IMR-90 (cell line): Measurements from ENCODE around the gene SERPINA3. TPM values are rescaled to one million over a fixed set of nuclear protein-coding genes. Genes with fewer than 3 reads are reported as not detected.
A peak's percentile ranks its signal among the peaks of the same experiment; 100 is the strongest.

Source experiments
- ATAC-seq: fragments of 200-7000 bp; cut with Tn5 transposase; 2 replicates; pipeline ENCODE4 v1.9.1; 2020; ENCODE audit warnings: low read depth, mild to moderate bottlenecking, moderate library complexity
- BruUV-seq: library from RNA; stranded (reverse); fragments of 400-500 nt; replicated peaks from 2 replicates; lab custom pipeline; 2021; lab: Mats Ljungman, UMichigan
- CTCF ChIA-PET: fragments of 300-600 bp; formaldehyde crosslinking; extraction: SDS; loops from one replicate; lab custom pipeline; 2021; ENCODE audit warnings: antibody characterized with exemption; lab: Yijun Ruan, JAX
- POLR2A ChIA-PET: fragments of 300-600 bp; sonication (Branson Sonifier 250); formaldehyde crosslinking; loops from one replicate; lab custom pipeline; 2022; ENCODE audit warnings: antibody characterized with exemption; ENCODE audit not compliant: unreplicated experiment; lab: Charles Lee
- DNase-seq: peaks from one replicate; pipeline ENCODE4 v3.0.0; 2013
- H2AFZ ChIP-seq: replicated peaks from 2 replicates; pipeline ENCODE3; 2013; ENCODE audit warnings: low read length, mild to moderate bottlenecking; ENCODE audit not compliant: poor library complexity
- H2AK5ac ChIP-seq: 2 replicates; pipeline ENCODE4 v1.6.1; 2013; ENCODE audit warnings: low read depth, low read length, inconsistent platforms
- H2AK9ac ChIP-seq: replicated peaks from 2 replicates; pipeline ENCODE3; 2013; ENCODE audit warnings: mild to moderate bottlenecking, low read depth, low read length, moderate library complexity; ENCODE audit not compliant: poor library complexity
- H2BK120ac ChIP-seq: 2 replicates; pipeline ENCODE4 v1.6.1; 2013; ENCODE audit warnings: low read depth, low read length, inconsistent platforms
- H2BK15ac ChIP-seq: 3 replicates; pipeline ENCODE4 v1.6.1; 2013; ENCODE audit warnings: low read depth, low read length, inconsistent platforms
- H2BK20ac ChIP-seq: 2 replicates; pipeline ENCODE4 v1.6.1; 2013; ENCODE audit warnings: low read depth, mild to moderate bottlenecking, inconsistent platforms, low read length, moderate library complexity
- H2BK5ac ChIP-seq: 2 replicates; pipeline ENCODE4 v1.6.1; 2013; ENCODE audit warnings: mild to moderate bottlenecking, low read depth, low read length, inconsistent platforms; ENCODE audit not compliant: poor library complexity, severe bottlenecking
- H3K14ac ChIP-seq: replicated peaks from 2 replicates; pipeline ENCODE4 v1.6.1; 2013; ENCODE audit warnings: low read depth, low read length, inconsistent platforms
- H3K18ac ChIP-seq: 2 replicates; pipeline ENCODE4 v1.6.1; 2013; ENCODE audit warnings: low read depth, low read length, control low read depth
- H3K23ac ChIP-seq: 2 replicates; pipeline ENCODE4 v1.6.1; 2013; ENCODE audit warnings: low read depth, low read length, inconsistent platforms
- H3K27ac ChIP-seq: 2 replicates; pipeline ENCODE4 v1.5.1; 2013; ENCODE audit warnings: mild to moderate bottlenecking, control low read depth, low read length; ENCODE audit not compliant: insufficient read depth
- H3K27me3 ChIP-seq: 2 replicates; pipeline ENCODE4 v1.6.1; 2013; ENCODE audit warnings: low read length; ENCODE audit not compliant: control insufficient read depth, insufficient read depth
- H3K36me3 ChIP-seq: 2 replicates; pipeline ENCODE4 v1.6.1; 2013; ENCODE audit warnings: low read length, mixed read lengths; ENCODE audit not compliant: control insufficient read depth, insufficient read depth
- H3K4ac ChIP-seq: 2 replicates; pipeline ENCODE4 v1.6.1; 2013; ENCODE audit warnings: low read depth, low read length, inconsistent platforms
- H3K4me1 ChIP-seq: 2 replicates; pipeline ENCODE4 v1.6.1; 2013; ENCODE audit warnings: low read length, mixed read lengths; ENCODE audit not compliant: control insufficient read depth, insufficient read depth
- H3K4me2 ChIP-seq: 2 replicates; pipeline ENCODE4 v1.6.1; 2013; ENCODE audit warnings: low read depth, mild to moderate bottlenecking, control low read depth, low read length, moderate library complexity
- H3K4me3 ChIP-seq: 2 replicates; pipeline ENCODE4 v1.5.1; 2013; ENCODE audit warnings: low read depth, mild to moderate bottlenecking, control low read depth, low read length, moderate library complexity; ENCODE audit not compliant: insufficient read depth
- H3K56ac ChIP-seq: 2 replicates; pipeline ENCODE4 v1.6.1; 2013; ENCODE audit warnings: low read length, inconsistent platforms; ENCODE audit not compliant: insufficient read depth; ENCODE audit errors: extremely low read depth
- H3K79me1 ChIP-seq, 2 experiments: 2 replicates each; pipeline ENCODE4 v1.6.1; 2013; ENCODE audit warnings: low read length in 2 of 2, inconsistent platforms in 1 of 2, low read depth in 1 of 2
- H3K9ac ChIP-seq: 2 replicates; pipeline ENCODE4 v1.6.1; 2013; ENCODE audit warnings: low read depth, low read length, control low read depth
- H3K9me1 ChIP-seq: 2 replicates; pipeline ENCODE4 v1.6.1; 2013; ENCODE audit warnings: low read length, inconsistent platforms; ENCODE audit not compliant: insufficient read depth
- H3K9me3 ChIP-seq: 2 replicates; pipeline ENCODE4 v1.6.1; 2013; ENCODE audit warnings: low read length; ENCODE audit not compliant: control insufficient read depth, insufficient read depth
- H4K20me1 ChIP-seq: 2 replicates; pipeline ENCODE4 v1.6.1; 2013; ENCODE audit warnings: low read length, inconsistent platforms; ENCODE audit not compliant: insufficient read depth
- H4K5ac ChIP-seq: 2 replicates; pipeline ENCODE4 v1.6.1; 2013; ENCODE audit warnings: mild to moderate bottlenecking, low read depth, low read length, control low read depth
- H4K8ac ChIP-seq, 2 experiments: 2 replicates each; pipeline ENCODE4 v1.6.1; 2013; ENCODE audit warnings: low read depth in 2 of 2, low read length in 2 of 2, control low read depth in 1 of 2, inconsistent platforms in 1 of 2
- H4K91ac ChIP-seq: 2 replicates; pipeline ENCODE4 v1.6.1; 2013; ENCODE audit warnings: low read depth, low read length, inconsistent platforms; ENCODE audit not compliant: insufficient read depth
- CEBPB ChIP-seq: IDR thresholded peaks from 2 replicates; pipeline ENCODE4 v1.6.1; 2012; ENCODE audit warnings: low read depth, low read length, improper control_type of control experiment
- FOS ChIP-seq: fragments of 150-350 bp; IDR thresholded peaks from 2 replicates; pipeline ENCODE4 v1.6.1; 2016; ENCODE audit warnings: low read depth, low read length
- MAZ ChIP-seq: IDR thresholded peaks from 2 replicates; pipeline ENCODE4 v1.6.1; 2012; ENCODE audit warnings: low read depth, mild to moderate bottlenecking, low read length, improper control_type of control experiment, moderate library complexity, borderline replicate concordance
- NFE2L2 ChIP-seq: fragments of 150-350 bp; IDR thresholded peaks from 2 replicates; pipeline ENCODE4 v1.6.1; 2016; ENCODE audit warnings: low read depth, mild to moderate bottlenecking, low read length
- RAD21 ChIP-seq: IDR thresholded peaks from 2 replicates; pipeline ENCODE4 v1.6.1; 2012; ENCODE audit warnings: low read length, improper control_type of control experiment
- RCOR1 ChIP-seq: IDR thresholded peaks from 2 replicates; pipeline ENCODE4 v1.6.1; 2012; ENCODE audit warnings: mild to moderate bottlenecking, low read length, improper control_type of control experiment; ENCODE audit not compliant: insufficient replicate concordance
- RFX5 ChIP-seq: IDR thresholded peaks from 2 replicates; pipeline ENCODE4 v1.8.0; 2012; ENCODE audit warnings: low read depth, mild to moderate bottlenecking, low read length, moderate library complexity
- SMC3 ChIP-seq: fragments of 150-350 bp; IDR thresholded peaks from 2 replicates; pipeline ENCODE4 v1.6.1; 2016; ENCODE audit warnings: low read depth, mild to moderate bottlenecking, antibody characterized with exemption, low read length, moderate library complexity
- WGBS, 2 experiments: methylation state at CpG; one replicate each; pipeline versions ENCODE4 v1.1.5 to v1.1.7; 2013; ENCODE audit warnings: missing lambda C conversion rate in 2 of 2; ENCODE audit not compliant: insufficient read length in 1 of 2; ENCODE audit errors: extremely low coverage in 2 of 2; 5-methylcytosine and 5-hydroxymethylcytosine counted together
- dilution Hi-C: fragments of 300-500 bp; cut with HindIII; formaldehyde crosslinking; loops from one replicate; pipeline ENCODE4 v1.14.3; 2018; ENCODE audit warnings: low sequenced_read_pairs; ENCODE audit not compliant: unreplicated experiment
- in situ Hi-C: fragments of 300-500 bp; cut with MboI; formaldehyde crosslinking; loops from 3 replicates; pipeline ENCODE4 v1.14.3; 2019; ENCODE audit warnings: low sequenced_read_pairs, inconsistent platforms, mixed read lengths
- intact Hi-C: fragments of 100-400 bp; cut with micrococcal nuclease; formaldehyde crosslinking; loops from 2 replicates; pipeline ENCODE4 v1.10.0; 2022
- polyA plus RNA-seq, 3 experiments: library from polyadenylated mRNA; depleted of rRNA; stranded (reverse); fragments of >200 nt; gene quantifications; 2 replicates each; pipeline ENCODE4 v1.2.3, GENCODE V29; 2012; ENCODE audit warnings: low replicate concordance in 1 of 3
- total RNA-seq: library from RNA; depleted of rRNA; stranded (reverse); fragments of >200 nt; gene quantifications from 2 replicates; pipeline ENCODE4 v1.2.3, GENCODE V29; 2012
- TF ChIP-seq, protein P1 (sequence below): fragments of 150-350 bp; IDR thresholded peaks from 2 replicates; pipeline ENCODE4 v1.6.1; 2016; ENCODE audit warnings: low read depth, mild to moderate bottlenecking, low read length, moderate library complexity, borderline replicate concordance
- TF ChIP-seq, protein P2 (sequence below): conservative IDR thresholded peaks from 2 replicates; pipeline ENCODE4 v1.5.1; 2012; ENCODE audit warnings: mild to moderate bottlenecking, low read depth, low read length, improper control_type of control experiment

The SERPINA3 gene
- total and polyA plus RNA-seq, 2 of the 4 experiments (the other 2 are of a cell fraction) = 0.36 to 0.48 TPM

DNA sequence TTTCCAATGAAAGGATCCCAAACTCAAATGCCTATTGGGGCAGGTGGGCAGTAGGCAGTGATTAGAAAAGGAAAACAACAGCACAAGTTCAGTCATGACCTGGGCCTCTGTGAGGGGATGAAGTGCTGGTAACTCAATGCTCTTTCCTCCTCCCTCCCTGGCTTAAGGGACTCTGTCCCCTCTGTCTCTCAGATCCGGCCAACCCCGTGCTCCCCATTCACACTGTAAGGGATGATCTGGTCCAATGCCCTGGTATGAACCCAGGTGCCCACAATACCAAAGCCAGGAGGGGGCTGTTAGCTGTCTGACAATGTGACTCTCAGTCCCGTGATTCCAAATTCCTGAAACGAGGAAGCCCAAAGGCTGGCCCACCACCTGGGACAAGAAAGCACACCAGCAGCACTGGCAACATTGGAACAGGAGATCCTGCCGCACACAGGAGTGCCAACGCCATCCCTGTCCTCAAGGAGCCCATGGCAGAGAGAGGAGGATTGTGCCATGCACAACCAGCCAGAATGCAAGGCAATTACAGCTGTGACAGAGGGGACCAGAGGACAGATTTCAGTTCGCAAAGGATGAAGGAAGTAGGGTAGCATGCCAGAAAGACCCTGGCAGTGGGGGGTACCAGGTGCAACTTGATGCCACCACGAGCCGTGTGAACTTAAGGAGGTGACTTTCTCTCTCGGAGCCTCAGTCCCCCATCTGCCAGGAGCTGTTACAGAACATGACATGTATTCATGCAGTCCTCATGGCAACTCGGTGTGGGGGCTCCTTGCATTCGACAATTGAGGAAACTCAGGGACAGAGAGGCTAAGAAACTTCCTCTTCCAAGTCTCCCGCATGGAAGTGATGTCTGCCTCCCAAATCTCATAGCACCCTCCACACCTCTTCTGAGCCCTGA, 37.6 kb downstream of the SERPINA3 start:
- no peak overlapping the region for H3K9ac ChIP-seq
- H2BK15ac ChIP-seq = no peak overlapping the region
- no peaks in the 10 kb centered on the region for H3K36me3 ChIP-seq
- no peak overlapping the region for H2AK5ac ChIP-seq
- no peak overlapping the region for H3K18ac ChIP-seq
- ATAC-seq (no peak), DNase-seq (no peak)
- no peaks in the 10 kb centered on the region for H3K4me1 ChIP-seq
- POLR2A ChIA-PET = no interaction called here
- H2BK5ac ChIP-seq = no peak overlapping the region
- H3K4ac ChIP-seq = no peak overlapping the region
- no peak overlapping the region for H3K23ac ChIP-seq
- intact Hi-C loops (no loop called here), in situ Hi-C loops (no loop called here), dilution Hi-C loops (no loop called here)
- CTCF ChIA-PET = no interaction called here
- TF ChIP-seq, protein P1, sequence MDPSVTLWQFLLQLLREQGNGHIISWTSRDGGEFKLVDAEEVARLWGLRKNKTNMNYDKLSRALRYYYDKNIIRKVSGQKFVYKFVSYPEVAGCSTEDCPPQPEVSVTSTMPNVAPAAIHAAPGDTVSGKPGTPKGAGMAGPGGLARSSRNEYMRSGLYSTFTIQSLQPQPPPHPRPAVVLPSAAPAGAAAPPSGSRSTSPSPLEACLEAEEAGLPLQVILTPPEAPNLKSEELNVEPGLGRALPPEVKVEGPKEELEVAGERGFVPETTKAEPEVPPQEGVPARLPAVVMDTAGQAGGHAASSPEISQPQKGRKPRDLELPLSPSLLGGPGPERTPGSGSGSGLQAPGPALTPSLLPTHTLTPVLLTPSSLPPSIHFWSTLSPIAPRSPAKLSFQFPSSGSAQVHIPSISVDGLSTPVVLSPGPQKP = no peak
- TF ChIP-seq MAZ (no peak), RCOR1 (no peak), FOS (no peak), CEBPB (no peak), RAD21 (no peak), RFX5 (no peak), NFE2L2 (no peak), SMC3 (no peak)
- TF ChIP-seq, protein P2, sequence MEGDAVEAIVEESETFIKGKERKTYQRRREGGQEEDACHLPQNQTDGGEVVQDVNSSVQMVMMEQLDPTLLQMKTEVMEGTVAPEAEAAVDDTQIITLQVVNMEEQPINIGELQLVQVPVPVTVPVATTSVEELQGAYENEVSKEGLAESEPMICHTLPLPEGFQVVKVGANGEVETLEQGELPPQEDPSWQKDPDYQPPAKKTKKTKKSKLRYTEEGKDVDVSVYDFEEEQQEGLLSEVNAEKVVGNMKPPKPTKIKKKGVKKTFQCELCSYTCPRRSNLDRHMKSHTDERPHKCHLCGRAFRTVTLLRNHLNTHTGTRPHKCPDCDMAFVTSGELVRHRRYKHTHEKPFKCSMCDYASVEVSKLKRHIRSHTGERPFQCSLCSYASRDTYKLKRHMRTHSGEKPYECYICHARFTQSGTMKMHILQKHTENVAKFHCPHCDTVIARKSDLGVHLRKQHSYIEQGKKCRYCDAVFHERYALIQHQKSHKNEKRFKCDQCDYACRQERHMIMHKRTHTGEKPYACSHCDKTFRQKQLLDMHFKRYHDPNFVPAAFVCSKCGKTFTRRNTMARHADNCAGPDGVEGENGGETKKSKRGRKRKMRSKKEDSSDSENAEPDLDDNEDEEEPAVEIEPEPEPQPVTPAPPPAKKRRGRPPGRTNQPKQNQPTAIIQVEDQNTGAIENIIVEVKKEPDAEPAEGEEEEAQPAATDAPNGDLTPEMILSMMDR = no peak
- H3K27ac ChIP-seq = no peak overlapping the region
- no peaks in the 10 kb centered on the region for H3K9me1 ChIP-seq
- H2AK9ac ChIP-seq = peak overlapping the region; percentile 6
- H3K79me1 ChIP-seq = no peaks in the 10 kb centered on the region
- no peaks in the 10 kb centered on the region for H4K20me1 ChIP-seq
- H4K8ac ChIP-seq = no peak overlapping the region
- H3K27me3 ChIP-seq = no peaks in the 10 kb centered on the region; the same call in 1 of the 2 replicates
- H3K4me3 ChIP-seq = no peak overlapping the region
- BruUV-seq = no TSS peak
- no peak overlapping the region for H3K56ac ChIP-seq
- H3K14ac ChIP-seq = no peak overlapping the region
- peaks cover 11% of the 10 kb centered on the region for H3K9me3 ChIP-seq
- H2BK120ac ChIP-seq = no peak overlapping the region
- no peak overlapping the region for H3K4me2 ChIP-seq
- no peak overlapping the region for H2BK20ac ChIP-seq
- no peak overlapping the region for H4K5ac ChIP-seq
- WGBS, 2 experiments = 83% methylated on average over 5 of the region's 13 CpGs; no CpG with 5 or more reads in 1 of the 2 experiments
- no peak overlapping the region for H2AFZ ChIP-seq
- no peak overlapping the region for H4K91ac ChIP-seq
